HCT116 (cell line): ENCODE measurements around the gene RIT2. TPM values are rescaled to one million over a fixed set of nuclear protein-coding genes. Genes with fewer than 3 reads are reported as not detected.

Source experiments
- ATAC-seq: fragments of 200-7000 bp; cut with Tn5 transposase; 2 replicates; pipeline ENCODE4 v1.9.1; 2020; ENCODE audit warnings: mild to moderate bottlenecking, moderate library complexity
- BruUV-seq: library from RNA; stranded (reverse); fragments of 400-500 nt; replicated peaks from 2 replicates; lab custom pipeline; 2021; lab: Mats Ljungman, UMichigan
- CTCF ChIA-PET: fragments of 300-600 bp; sonication (Branson Sonifier 250); formaldehyde crosslinking; loops from one replicate; lab custom pipeline; 2021; ENCODE audit warnings: antibody characterized with exemption; lab: Charles Lee
- POLR2A ChIA-PET: fragments of 300-600, 350-600 bp; sonication (Branson Sonifier 250); formaldehyde crosslinking; loops from one replicate; lab custom pipeline; 2021; ENCODE audit warnings: antibody characterized with exemption; lab: Charles Lee
- RAD21 ChIA-PET, 2 experiments: fragments of 300-600 bp; sonication (Branson Sonifier 250); formaldehyde crosslinking; loops; one replicate each; lab custom pipeline; 2023; ENCODE audit warnings: low total read pairs in 2 of 2; ENCODE audit not compliant: uncharacterized antibody in 2 of 2, unreplicated experiment in 2 of 2, low non-redundant PET in 1 of 2; lab: Charles Lee
- DNase-seq: peaks from one replicate; pipeline ENCODE4 v3.0.0-alpha.2; 2010; ENCODE audit warnings: low read depth, low spot score
- H2AFZ ChIP-seq: fragments of 200-600 bp; shearing (Covaris generic), sonication (generic); 2 replicates; pipeline ENCODE4 v1.6.1; 2017; ENCODE audit warnings: low read depth, mixed run types, mixed read lengths, antibody characterized with exemption, low read length; ENCODE audit not compliant: poor library complexity, severe bottlenecking
- H3K27ac ChIP-seq: 2 replicates; pipeline ENCODE4 v1.5.1; 2012; ENCODE audit warnings: low read depth, low read length
- H3K27me3 ChIP-seq: fragments of 200-600 bp; sonication (generic); 2 replicates; pipeline ENCODE4 v1.6.1; 2016; ENCODE audit warnings: mixed run types, low read length, mixed read lengths; ENCODE audit not compliant: insufficient read depth
- H3K36me3 ChIP-seq, 2 experiments: fragments of 200-500 bp in 1 of 2; fragments of 200-600 bp in 1 of 2; sonication (Bioruptor generic) in 1 of 2; sonication (generic) in 1 of 2; 2 replicates each; pipeline versions ENCODE4 v1.5.1 to v1.6.1; 2014 to 2016; ENCODE audit warnings: low read length in 2 of 2, inconsistent platforms in 1 of 2, mixed read lengths in 1 of 2, mixed run types in 1 of 2; ENCODE audit not compliant: insufficient read depth in 2 of 2, control insufficient read depth in 1 of 2
- H3K4me1 ChIP-seq, 2 experiments: fragments of 200-600 bp in 1 of 2; sonication (generic) in 1 of 2; 2 replicates each; pipeline versions ENCODE4 v1.5.1 to v1.6.1; 2012 to 2017; ENCODE audit warnings: low read length in 2 of 2, inconsistent platforms in 1 of 2, mild to moderate bottlenecking in 1 of 2, mixed read lengths in 1 of 2, mixed run types in 1 of 2, moderate library complexity in 1 of 2; ENCODE audit not compliant: insufficient read depth in 2 of 2, control insufficient read depth in 1 of 2
- H3K4me2 ChIP-seq: fragments of 200-600 bp; sonication (generic); 2 replicates; pipeline ENCODE4 v1.6.1; 2017; ENCODE audit warnings: mixed run types, low read length, mixed read lengths
- H3K4me3 ChIP-seq, 2 experiments: fragments of 200-600 bp in 1 of 2; sonication (generic) in 1 of 2; replicated peaks in 1 of 2; 2 replicates each; pipeline ENCODE4 v1.5.1; 2011 to 2016; ENCODE audit warnings: low read length in 2 of 2, control low read depth in 1 of 2, low read depth in 1 of 2, mild to moderate bottlenecking in 1 of 2, mixed read lengths in 1 of 2, mixed run types in 1 of 2
- H3K79me2 ChIP-seq: fragments of 200-600 bp; sonication (generic); 2 replicates; pipeline ENCODE4 v1.6.1; 2017; ENCODE audit warnings: mild to moderate bottlenecking, mixed run types, low read length, moderate library complexity, mixed read lengths; ENCODE audit not compliant: insufficient read depth
- H3K9ac ChIP-seq: fragments of 200-600 bp; sonication (generic); 2 replicates; pipeline ENCODE4 v1.6.1; 2016; ENCODE audit warnings: low read length, mixed read lengths
- H3K9me2 ChIP-seq: fragments of 200-600 bp; sonication (generic), shearing (Covaris generic); 2 replicates; pipeline ENCODE4 v1.6.1; 2017; ENCODE audit warnings: mixed run types, mild to moderate bottlenecking, moderate library complexity; ENCODE audit not compliant: insufficient read depth
- H3K9me3 ChIP-seq, 2 experiments: fragments of 200-500 bp in 1 of 2; fragments of 200-600 bp in 1 of 2; sonication (Bioruptor generic) in 1 of 2; sonication (generic) in 1 of 2; 2 replicates each; pipeline ENCODE4 v1.6.1; 2014 to 2017; ENCODE audit warnings: low read length in 2 of 2, mixed read lengths in 2 of 2, inconsistent platforms in 1 of 2, low read depth in 1 of 2, mild to moderate bottlenecking in 1 of 2, mixed run types in 1 of 2, moderate library complexity in 1 of 2; ENCODE audit not compliant: control insufficient read depth in 1 of 2, insufficient read depth in 1 of 2
- H4K20me1 ChIP-seq: fragments of 200-600 bp; sonication (generic), shearing (Covaris generic); 2 replicates; pipeline ENCODE4 v1.6.1; 2017; ENCODE audit warnings: mixed run types, mild to moderate bottlenecking, moderate library complexity; ENCODE audit not compliant: insufficient read depth
- ELF1 ChIP-seq: IDR thresholded peaks from 2 replicates; pipeline ENCODE4 v1.6.1; 2012; ENCODE audit warnings: low read depth, borderline replicate concordance
- EZH2 ChIP-seq: fragments of 200-600 bp; sonication (generic); IDR thresholded peaks from 2 replicates; pipeline ENCODE4 v1.6.1; 2017; ENCODE audit warnings: antibody characterized with exemption, mixed run types
- FOSL1 ChIP-seq: IDR thresholded peaks from 2 replicates; pipeline ENCODE4 v1.6.1; 2012; ENCODE audit warnings: low read depth
- SRF ChIP-seq: IDR thresholded peaks from 2 replicates; pipeline ENCODE4 v1.6.1; 2012; ENCODE audit warnings: low read depth
- ZFX ChIP-seq: fragments of 450-650 bp; IDR thresholded peaks from 2 replicates; pipeline ENCODE4 v1.6.1; 2017
- ZNF274 ChIP-seq: fragments of 200-500 bp; sonication (Bioruptor generic); IDR thresholded peaks from 2 replicates; pipeline ENCODE4 v1.6.1; 2014; ENCODE audit warnings: mild to moderate bottlenecking, low read depth, low read length, inconsistent platforms
- intact Hi-C: fragments of 100-400 bp; cut with micrococcal nuclease; formaldehyde crosslinking; loops from 2 replicates; pipeline ENCODE4 v1.10.0; 2022
- total RNA-seq: library from RNA; stranded (reverse); gene quantifications from one replicate; pipeline ENCODE4 v1.2.1, GENCODE V29; 2021; ENCODE audit not compliant: unreplicated experiment
- TF ChIP-seq, protein P1 (sequence below): IDR thresholded peaks from 2 replicates; pipeline ENCODE4 v1.6.1; 2011; ENCODE audit warnings: mild to moderate bottlenecking, low read length, moderate library complexity; ENCODE audit not compliant: insufficient replicate concordance; ENCODE audit errors: extremely low read depth
- TF ChIP-seq, protein P2 (sequence below): IDR thresholded peaks from 2 replicates; pipeline ENCODE4 v1.6.1; 2012
- TF ChIP-seq, protein P3 (sequence below), 3 experiments: fragments of 200-600 bp in 1 of 3; sonication (generic) in 1 of 3; IDR thresholded peaks in 2 of 3; conservative IDR thresholded peaks in 1 of 3; 2 replicates each; pipeline ENCODE4 v1.5.1; 2012 to 2017; ENCODE audit warnings: low read depth in 2 of 3, low read length in 2 of 3, antibody characterized with exemption in 1 of 3, borderline replicate concordance in 1 of 3, control low read depth in 1 of 3, mild to moderate bottlenecking in 1 of 3, mixed read lengths in 1 of 3, mixed run types in 1 of 3, moderate library complexity in 1 of 3; ENCODE audit not compliant: insufficient read depth in 1 of 3

Gene RIT2
- total RNA-seq, 1 experiment from 2014 or later = not detected

DNA sequence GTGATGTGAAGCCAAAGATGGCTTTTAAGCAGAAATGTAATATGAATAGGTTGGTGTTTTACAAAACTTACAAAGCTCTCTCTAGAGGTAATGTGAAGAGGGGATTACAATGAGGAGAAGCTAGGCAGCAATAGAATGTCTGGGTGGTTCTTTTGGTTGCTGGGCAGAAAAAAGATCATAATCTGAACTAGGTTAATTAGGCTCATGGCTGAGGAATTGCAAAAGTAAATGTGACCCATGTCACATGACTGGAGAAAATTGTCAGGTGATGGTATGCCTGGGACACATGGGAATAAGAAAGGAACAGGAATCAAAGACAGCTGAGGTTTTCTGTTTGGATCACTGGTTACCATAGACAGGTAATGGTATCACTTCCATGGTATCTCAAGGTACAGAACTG lies 7.5 kb upstream of the RIT2 start:
- H3K36me3 ChIP-seq = no peaks in the 10 kb centered on the region
- ChIA-PET RAD21 (no interaction called here), POLR2A (no interaction called here)
- no peak for ATAC-seq
- no peak for TF ChIP-seq ELF1
- TF ChIP-seq, protein P1, sequence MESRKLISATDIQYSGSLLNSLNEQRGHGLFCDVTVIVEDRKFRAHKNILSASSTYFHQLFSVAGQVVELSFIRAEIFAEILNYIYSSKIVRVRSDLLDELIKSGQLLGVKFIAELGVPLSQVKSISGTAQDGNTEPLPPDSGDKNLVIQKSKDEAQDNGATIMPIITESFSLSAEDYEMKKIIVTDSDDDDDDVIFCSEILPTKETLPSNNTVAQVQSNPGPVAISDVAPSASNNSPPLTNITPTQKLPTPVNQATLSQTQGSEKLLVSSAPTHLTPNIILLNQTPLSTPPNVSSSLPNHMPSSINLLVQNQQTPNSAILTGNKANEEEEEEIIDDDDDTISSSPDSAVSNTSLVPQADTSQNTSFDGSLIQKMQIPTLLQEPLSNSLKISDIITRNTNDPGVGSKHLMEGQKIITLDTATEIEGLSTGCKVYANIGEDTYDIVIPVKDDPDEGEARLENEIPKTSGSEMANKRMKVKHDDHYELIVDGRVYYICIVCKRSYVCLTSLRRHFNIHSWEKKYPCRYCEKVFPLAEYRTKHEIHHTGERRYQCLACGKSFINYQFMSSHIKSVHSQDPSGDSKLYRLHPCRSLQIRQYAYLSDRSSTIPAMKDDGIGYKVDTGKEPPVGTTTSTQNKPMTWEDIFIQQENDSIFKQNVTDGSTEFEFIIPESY = no peak
- TF ChIP-seq, all 23 proteins: peak for 0
- no peak overlapping the region for H3K4me3 ChIP-seq
- CTCF ChIA-PET = no interaction called here
- H3K4me2 ChIP-seq = no peak overlapping the region
- H3K9ac ChIP-seq = no peak overlapping the region
- intact Hi-C loops = no loop called here
- H3K9me2 ChIP-seq = no peaks in the 10 kb centered on the region
- H2AFZ ChIP-seq = no peak overlapping the region
- H3K9me3 ChIP-seq = peaks cover 14 to 39% of the 10 kb centered on the region in 2 experiments; a peak in 3 of 4 replicates
- no peaks in the 10 kb centered on the region for H3K27me3 ChIP-seq
- DNase-seq = no peak
- H3K79me2 ChIP-seq = no peaks in the 10 kb centered on the region
- no TSS peak for BruUV-seq
- no peaks in the 10 kb centered on the region for H3K4me1 ChIP-seq
- no peak overlapping the region for H3K27ac ChIP-seq
- no peaks in the 10 kb centered on the region for H4K20me1 ChIP-seq

DNA sequence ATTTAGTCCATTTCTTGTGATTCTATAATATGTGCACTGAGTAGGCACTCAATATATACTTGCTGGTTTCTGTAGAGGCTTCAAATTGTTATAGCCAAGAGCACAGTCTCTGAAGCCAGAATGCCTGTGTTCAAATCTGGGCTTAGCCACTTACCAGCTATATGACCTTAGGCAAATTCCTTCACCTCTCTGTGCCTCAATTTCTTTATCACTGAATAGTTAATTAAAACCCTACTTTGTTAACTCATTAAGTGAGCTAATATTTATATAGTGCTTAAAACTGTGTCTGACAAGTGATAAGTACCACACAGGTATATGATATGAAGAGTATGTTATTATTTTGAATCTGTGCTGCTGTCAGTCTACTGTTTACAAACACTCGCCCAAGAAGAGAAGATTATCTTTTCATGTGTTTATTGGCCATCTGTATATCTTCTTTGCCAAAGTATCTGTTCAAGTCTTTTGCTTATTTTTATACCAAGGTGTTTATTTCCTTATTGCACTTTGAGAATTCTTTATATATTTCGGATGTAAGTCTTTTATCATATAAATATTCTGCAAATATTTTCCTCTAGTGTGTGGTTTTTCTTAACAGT lies 1.3 kb upstream of the RIT2 start:
- TF ChIP-seq, protein P2, sequence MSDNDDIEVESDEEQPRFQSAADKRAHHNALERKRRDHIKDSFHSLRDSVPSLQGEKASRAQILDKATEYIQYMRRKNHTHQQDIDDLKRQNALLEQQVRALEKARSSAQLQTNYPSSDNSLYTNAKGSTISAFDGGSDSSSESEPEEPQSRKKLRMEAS = no peak
- TF ChIP-seq ZFX (no peak), EZH2 (no peak), SRF (no peak), ELF1 (no peak), ZNF274 (no peak), FOSL1 (no peak)
- TF ChIP-seq, protein P3, sequence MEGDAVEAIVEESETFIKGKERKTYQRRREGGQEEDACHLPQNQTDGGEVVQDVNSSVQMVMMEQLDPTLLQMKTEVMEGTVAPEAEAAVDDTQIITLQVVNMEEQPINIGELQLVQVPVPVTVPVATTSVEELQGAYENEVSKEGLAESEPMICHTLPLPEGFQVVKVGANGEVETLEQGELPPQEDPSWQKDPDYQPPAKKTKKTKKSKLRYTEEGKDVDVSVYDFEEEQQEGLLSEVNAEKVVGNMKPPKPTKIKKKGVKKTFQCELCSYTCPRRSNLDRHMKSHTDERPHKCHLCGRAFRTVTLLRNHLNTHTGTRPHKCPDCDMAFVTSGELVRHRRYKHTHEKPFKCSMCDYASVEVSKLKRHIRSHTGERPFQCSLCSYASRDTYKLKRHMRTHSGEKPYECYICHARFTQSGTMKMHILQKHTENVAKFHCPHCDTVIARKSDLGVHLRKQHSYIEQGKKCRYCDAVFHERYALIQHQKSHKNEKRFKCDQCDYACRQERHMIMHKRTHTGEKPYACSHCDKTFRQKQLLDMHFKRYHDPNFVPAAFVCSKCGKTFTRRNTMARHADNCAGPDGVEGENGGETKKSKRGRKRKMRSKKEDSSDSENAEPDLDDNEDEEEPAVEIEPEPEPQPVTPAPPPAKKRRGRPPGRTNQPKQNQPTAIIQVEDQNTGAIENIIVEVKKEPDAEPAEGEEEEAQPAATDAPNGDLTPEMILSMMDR (IDR thresholded peaks at IDR 0.05 in 2 of 3, conservative IDR thresholded peaks at IDR 0.05 in 1 of 3; ENCODE audit: borderline replicate concordance in 1 of 3, insufficient read depth in 1 of 3, low read depth in 2 of 3, low read length in 2 of 3) = no peak
- TF ChIP-seq, protein P1 = no peak
- Histone ChIP-seq H2AFZ (no peak overlapping the region), H3K4me1 (no peaks in the 10 kb centered on the region), H3K9ac (no peak overlapping the region), H3K4me2 (no peak overlapping the region), H3K36me3 (no peaks in the 10 kb centered on the region), H3K9me2 (no peaks in the 10 kb centered on the region), H3K27ac (no peak overlapping the region), H3K4me3 (no peak overlapping the region), H4K20me1 (no peaks in the 10 kb centered on the region), H3K27me3 (no peaks in the 10 kb centered on the region), H3K79me2 (no peaks in the 10 kb centered on the region), H3K9me3 (peaks cover 14 to 26% of the 10 kb centered on the region in 2 experiments; a peak in 3 of 4 replicates)
- ATAC-seq (no peak), DNase-seq (no peak)
- ChIA-PET RAD21 (no interaction called here), CTCF (no interaction called here), POLR2A (no interaction called here)
- intact Hi-C loops = no loop called here
- no TSS peak for BruUV-seq
